HEK293T (cell line): ENCODE data around the gene ARHGEF39.

Experiments used
- BHLHE40 ChIP-seq: fragments of 450-650 bp; IDR thresholded peaks from 2 replicates; pipeline ENCODE4 v1.6.1; 2016; ENCODE audit warnings: mild to moderate bottlenecking, moderate library complexity, borderline replicate concordance
- CTBP1 ChIP-seq: fragments of 450-650 bp; IDR thresholded peaks from 2 replicates; pipeline ENCODE4 v1.6.1; 2016; ENCODE audit warnings: borderline replicate concordance
- ELF4 ChIP-seq: fragments of 450-650 bp; IDR thresholded peaks from 2 replicates; pipeline ENCODE4 v1.6.1; 2017; ENCODE audit warnings: antibody characterized with exemption
- FOXA1 ChIP-seq: fragments of 450-650 bp; IDR thresholded peaks from 2 replicates; pipeline ENCODE4 v1.6.1; 2016; ENCODE audit warnings: mild to moderate bottlenecking
- FOXM1 ChIP-seq: fragments of 450-650 bp; IDR thresholded peaks from 2 replicates; pipeline ENCODE4 v1.6.1; 2017; ENCODE audit warnings: mild to moderate bottlenecking, borderline replicate concordance
- NFRKB ChIP-seq: fragments of 450-650 bp; IDR thresholded peaks from 2 replicates; pipeline ENCODE4 v1.6.1; 2016; ENCODE audit warnings: mild to moderate bottlenecking, moderate library complexity
- SP1 ChIP-seq: fragments of 450-650 bp; IDR thresholded peaks from 2 replicates; pipeline ENCODE4 v1.6.1; 2017
- SUZ12 ChIP-seq: fragments of 450-650 bp; IDR thresholded peaks from 2 replicates; pipeline ENCODE4 v1.6.1; 2016; ENCODE audit warnings: mild to moderate bottlenecking

- TF ChIP-seq SUZ12 (no peak), NFRKB (no peak), FOXM1 (no peak), FOXA1 (no peak), BHLHE40 (no peak), ELF4 (no peak), CTBP1 (no peak), SP1 (no peak)
Observed at GRCh38 chr9:35660966-35661415, 4.0 kb downstream of the ARHGEF39 start.
